Left hindlimb (tissue), 1 donor: Measurements from ENCODE around the gene RUNDC1.

ENCODE experiments used
- DNase-seq: peaks from one replicate; pipeline ENCODE4 v3.0.0-alpha.2; 2018

Gene RUNDC1

GRCh38 chr17:43020030-43020621 is 39.8 kb downstream of the RUNDC1 start:
- DNase-seq, result no peak

DNA sequence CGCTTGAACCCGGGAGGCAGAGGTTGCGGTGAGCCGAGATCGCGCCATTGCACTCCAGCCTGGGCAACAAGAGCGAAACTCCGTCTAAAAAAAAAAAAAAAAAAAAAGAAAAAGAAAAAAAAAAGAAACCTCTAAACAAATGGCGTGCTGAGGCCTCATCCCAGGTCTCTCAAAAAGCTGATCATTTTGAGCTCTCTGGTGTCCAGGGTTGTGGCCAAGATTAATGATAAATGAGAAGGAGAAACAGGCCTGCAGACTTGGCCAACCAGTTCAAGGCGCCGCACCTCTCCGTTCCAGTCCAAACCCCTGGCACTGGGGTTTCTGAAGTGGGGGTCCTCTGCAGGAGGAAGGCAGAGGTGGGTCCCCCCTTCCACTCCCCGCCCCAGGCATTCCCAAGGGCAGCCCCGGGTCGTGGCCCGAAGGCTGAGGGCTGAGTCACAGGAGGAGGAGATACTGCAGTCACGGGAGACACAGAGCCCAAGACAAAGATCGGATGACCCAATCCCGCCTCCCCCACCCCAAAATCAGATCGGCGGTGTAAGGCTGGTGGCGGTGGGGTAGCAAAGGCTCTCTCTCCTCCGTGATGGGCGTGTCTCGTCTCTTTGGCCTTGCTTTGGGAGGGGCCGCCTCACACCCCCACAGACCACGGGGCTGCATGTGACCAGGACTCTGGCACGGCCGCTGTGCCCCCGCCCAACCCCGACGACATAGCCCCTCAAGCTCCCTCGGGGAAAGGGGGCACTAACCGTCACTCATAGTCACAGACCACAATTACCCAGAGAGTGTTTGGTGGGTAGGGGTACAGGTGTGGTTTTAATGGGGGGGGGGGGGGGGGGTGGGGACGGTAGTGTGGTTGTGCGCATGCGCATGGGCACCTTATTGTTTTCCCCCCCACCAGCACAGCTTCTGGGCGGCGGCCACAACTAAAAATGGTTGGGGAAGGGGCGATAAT is 40.7 kb downstream of the RUNDC1 start:
- DNase-seq, result peak; percentile 77

DNA sequence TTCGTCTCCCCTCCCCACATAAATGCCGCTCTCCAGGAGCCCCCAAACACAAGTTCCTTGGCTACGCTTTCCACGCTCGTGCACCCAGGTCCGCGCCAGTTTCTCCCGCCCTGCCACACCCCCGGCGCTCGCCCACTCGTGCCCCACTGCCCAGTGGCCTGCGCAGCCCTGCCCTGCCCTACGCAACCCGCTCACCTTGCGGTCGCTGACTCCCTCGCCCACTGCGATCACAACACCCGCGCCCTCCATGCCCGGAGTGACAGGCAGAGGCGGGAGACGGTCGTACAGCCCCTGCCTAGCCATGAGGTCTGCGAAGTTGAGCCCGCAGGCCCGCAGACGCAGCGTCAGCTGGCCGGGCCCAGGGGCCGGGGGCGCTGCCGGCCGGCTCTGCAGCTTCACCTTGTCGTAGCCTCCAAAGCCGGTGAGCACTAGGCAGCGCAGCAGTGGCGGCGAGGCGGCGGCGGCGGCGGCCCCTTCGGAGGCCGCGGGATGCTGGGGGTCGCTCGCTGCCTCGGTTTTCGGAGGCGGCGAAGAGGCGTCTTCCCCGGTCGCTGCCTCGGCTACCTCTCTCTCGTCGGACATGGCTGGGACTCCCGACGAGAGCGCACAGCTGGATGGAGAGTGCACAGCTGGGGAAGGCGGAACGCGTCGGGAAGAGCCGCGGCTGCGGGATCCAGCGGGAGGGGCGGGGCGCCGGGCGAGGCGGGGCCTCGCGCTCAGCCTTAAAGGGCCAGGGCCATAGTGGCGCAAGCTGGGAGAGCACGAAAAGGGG is 41.6 kb downstream of the RUNDC1 start, which contains the start of gene VAT1:
TSS of gene VAT1 (minus strand) at position 645 of the 772 bp plus-strand sequence. CDS start at position 582, 63 bp downstream.
- DNase-seq, result peak; percentile 87

- peak; percentile 95 for DNase-seq
Observed at GRCh38 chr17:43024407-43025289, 44.3 kb downstream of the RUNDC1 start, which contains the start of gene RND2. TSS of gene RND2 (plus strand) at chr17:43025231. CDS start at chr17:43025348, 117 bp downstream.

- DNase-seq, result no peak
Observed at GRCh38 chr17:43025290-43025657, 44.9 kb downstream of the RUNDC1 start.

DNA sequence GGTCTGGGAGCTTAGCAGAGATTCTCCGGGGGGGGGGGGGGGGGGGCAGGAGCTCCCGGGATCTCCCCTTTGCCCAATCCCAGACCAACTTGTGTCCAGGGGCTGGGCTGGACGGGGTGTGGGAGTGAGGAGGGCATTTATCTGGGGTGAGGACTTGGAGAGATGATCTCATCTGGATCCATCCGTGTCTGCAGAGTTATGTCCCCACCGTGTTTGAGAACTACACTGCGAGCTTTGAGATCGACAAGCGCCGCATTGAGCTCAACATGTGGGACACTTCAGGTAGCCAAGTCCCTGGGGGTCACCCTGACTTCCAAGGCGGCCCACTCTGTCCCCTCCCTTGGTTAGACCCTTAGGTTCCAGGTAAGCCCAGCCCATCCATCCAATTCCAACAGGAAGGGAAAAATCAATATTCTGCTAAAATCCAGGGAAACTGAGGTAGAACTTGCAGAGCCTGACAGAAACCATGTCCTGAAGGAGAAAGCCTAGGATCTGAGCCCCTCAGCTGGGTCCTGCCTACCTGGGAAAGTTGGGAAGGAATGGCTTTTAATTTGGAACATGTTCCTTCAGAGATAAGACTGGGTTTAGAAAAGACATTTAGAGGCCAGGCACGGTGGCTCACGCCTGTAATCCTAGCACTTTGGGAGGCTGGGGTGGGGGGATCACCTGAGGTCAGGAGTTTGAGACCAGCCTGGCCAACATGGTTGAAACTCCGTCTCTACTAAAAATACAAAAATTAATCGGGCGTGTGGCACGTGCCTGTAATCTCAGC is 45.6 kb downstream of the RUNDC1 start:
- no peak for DNase-seq

GRCh38 chr17:43026595-43026994 is 46.2 kb downstream of the RUNDC1 start:
- no peak for DNase-seq

- DNase-seq, result no peak
Observed at GRCh38 chr17:43027091-43028032, 47.0 kb downstream of the RUNDC1 start.

GRCh38 chr17:43028221-43028861 is 48.0 kb downstream of the RUNDC1 start:
- no peak for DNase-seq

DNA sequence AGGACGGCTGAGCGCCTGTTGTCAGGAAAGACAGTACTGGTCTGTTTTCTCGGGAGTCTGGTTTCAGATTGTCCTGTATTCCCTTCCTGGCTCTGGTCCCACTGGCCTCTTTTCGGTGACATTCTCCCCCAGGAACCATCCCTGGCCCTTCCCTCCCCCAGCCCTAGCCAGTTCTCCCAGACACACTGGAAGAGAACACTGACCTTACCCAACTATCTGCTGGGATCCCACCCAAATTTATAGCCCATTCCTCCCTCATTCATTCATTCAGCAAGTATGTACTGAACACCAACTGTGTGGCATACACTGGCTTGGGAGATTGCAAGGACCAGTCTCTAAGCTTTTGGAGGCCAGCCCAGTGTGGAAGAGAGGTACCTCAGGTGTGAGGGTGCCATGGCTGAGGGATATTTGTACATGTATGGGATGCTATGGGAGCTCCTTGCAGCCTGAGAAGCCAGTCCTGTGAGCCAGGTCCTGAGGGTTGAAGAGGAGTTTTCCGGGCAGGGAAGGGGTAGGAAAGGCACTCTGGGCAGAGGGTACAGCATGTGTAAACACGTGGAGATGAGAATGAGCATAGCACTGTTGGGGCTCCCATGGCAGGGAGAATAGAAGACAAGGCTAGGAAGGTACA is 49.9 kb downstream of the RUNDC1 start:
- no peak for DNase-seq

GRCh38 chr17:43031666-43032065 is 51.3 kb downstream of the RUNDC1 start:
- no peak for DNase-seq

DNA sequence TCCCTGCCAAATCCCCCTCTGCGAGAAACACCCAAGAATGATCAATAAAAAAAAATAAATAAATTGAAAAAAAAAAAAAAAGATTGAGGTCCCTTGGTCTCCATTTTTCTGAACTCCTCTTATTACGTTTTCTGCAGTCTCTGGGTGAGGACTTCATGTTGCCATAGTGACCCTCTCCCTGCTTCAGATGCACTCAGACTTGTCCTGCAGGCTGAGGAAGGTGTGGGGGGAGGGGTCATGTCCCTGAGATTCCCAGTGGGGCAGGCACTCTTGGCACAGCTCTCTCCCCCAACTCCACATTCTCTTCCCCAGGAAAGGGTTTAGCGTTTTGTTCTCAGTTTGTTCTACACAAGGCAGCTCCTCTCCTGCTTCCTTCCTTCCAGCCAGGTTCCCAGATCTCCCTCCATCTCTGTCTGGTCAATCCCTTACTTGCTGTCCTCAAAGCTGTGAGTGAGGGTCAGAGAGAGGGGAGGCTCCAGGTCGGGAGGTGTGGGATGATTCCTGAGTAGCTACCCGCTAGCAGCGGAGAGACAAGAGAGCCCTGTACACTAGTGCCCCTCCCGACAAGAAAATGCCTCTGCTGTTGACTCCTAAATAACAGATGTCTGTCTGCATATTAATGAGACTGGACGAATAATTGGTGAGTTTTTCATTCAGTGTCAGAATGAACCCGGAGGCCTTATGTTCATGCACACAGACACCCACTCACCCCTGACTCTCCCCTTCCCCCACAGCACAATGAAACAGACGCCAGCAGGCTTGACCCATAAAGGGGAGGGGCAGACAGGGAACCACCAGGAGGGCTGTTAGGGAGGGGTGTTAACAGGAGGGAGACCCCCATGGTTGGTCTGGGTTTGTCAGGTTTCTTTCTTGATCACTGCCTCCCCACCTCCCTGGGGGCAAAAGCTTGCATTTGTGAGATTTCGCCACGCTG is 53.9 kb downstream of the RUNDC1 start:
- no peak for DNase-seq

GRCh38 chr17:43034894-43035293 is 54.5 kb downstream of the RUNDC1 start:
- no peak for DNase-seq

GRCh38 chr17:43039646-43040045 is 59.3 kb downstream of the RUNDC1 start:
- no peak for DNase-seq

- DNase-seq, result no peak
Observed at GRCh38 chr17:43040655-43041054, 60.3 kb downstream of the RUNDC1 start.

GRCh38 chr17:43042025-43042628 is 61.8 kb downstream of the RUNDC1 start:
- DNase-seq, result no peak
